Measurements from ENCODE around the gene NFIX. TPM values are rescaled to one million over a fixed set of nuclear protein-coding genes. Genes with fewer than 3 reads are reported as not detected.

The NFIX gene
- total and polyA plus RNA-seq, 9 of the 15 experiments (the other 6 are each of a cell fraction or from before 2014, with no cell fraction given), result 0.28 to 26.8 (median 5.4) TPM

GRCh38 chr19:13095934-13096927 lies 101.0 kb downstream of the NFIX start (continued):
- TF ChIP-seq CHAMP1 (IDR thresholded peaks at IDR 0.05), result no peak
- no peak for TF ChIP-seq YY1 (IDR thresholded peaks at IDR 0.05; ENCODE audit: borderline replicate concordance in 1 of 3, control insufficient read depth in 1 of 3, extremely low read depth in 1 of 3, insufficient read depth in 3 of 3, insufficient read length in 1 of 3, insufficient replicate concordance in 2 of 3, low read depth in 1 of 3, low read length in 2 of 3)
- TF ChIP-seq ZNF280B (CRISPR knock-in tag; IDR thresholded peaks at IDR 0.05), result no peak
- peak; percentile 84 for TF ChIP-seq CCNT2 (IDR thresholded peaks at IDR 0.05; ENCODE audit: borderline replicate concordance, extremely low read depth, insufficient read length, low read depth, low read length)
- TF ChIP-seq MNT (conservative IDR thresholded peaks at IDR 0.05), result 0 out of 4 replicates have a peak, but pooled peaks of 1 of the 2 experiments have one; percentile 32
- no peak for TF ChIP-seq SRSF9 (IDR thresholded peaks at IDR 0.05; ENCODE audit: borderline replicate concordance, low read depth, low read length)
- TF ChIP-seq HNRNPL (IDR thresholded peaks at IDR 0.05; ENCODE audit: low read depth, low read length), result peak; percentile 61; the same call in 1 of the 2 replicates
- TF ChIP-seq HDAC1 (IDR thresholded peaks at IDR 0.05), result no peak
- no peak for TF ChIP-seq HES1 (IDR thresholded peaks at IDR 0.05; ENCODE audit: low read depth)
- no peak for TF ChIP-seq ZNF444 (CRISPR knock-in tag; IDR thresholded peaks at IDR 0.05)
- TF ChIP-seq MCM2 (IDR thresholded peaks at IDR 0.05; ENCODE audit: low read depth), result no peak
- no peak for TF ChIP-seq ZNF79 (CRISPR knock-in tag; IDR thresholded peaks at IDR 0.05; ENCODE audit: low read depth)
